Hepatocyte (in vitro differentiated cells): Measurements from ENCODE around the gene PLXNA2. TPM values are rescaled to one million over a fixed set of nuclear protein-coding genes. Genes with fewer than 3 reads are reported as not detected.

Source experiments
- DNase-seq: peaks from one replicate; pipeline ENCODE4 v3.0.0-alpha.2; 2016; ENCODE audit warnings: low spot score
- H2AFZ ChIP-seq: fragments of 200-600 bp; sonication (generic); 2 replicates; pipeline ENCODE4 v1.6.0; 2016; ENCODE audit warnings: antibody characterized with exemption, mild to moderate bottlenecking
- H3K27ac ChIP-seq: fragments of 200-600 bp; sonication (generic); 2 replicates; pipeline ENCODE4 v1.5.1; 2016; ENCODE audit warnings: mild to moderate bottlenecking
- H3K27me3 ChIP-seq: fragments of 200-600 bp; sonication (generic); 2 replicates; pipeline ENCODE4 v1.6.1; 2016
- H3K36me3 ChIP-seq: fragments of 200-600 bp; sonication (generic); replicated peaks from 2 replicates; pipeline ENCODE4 v1.5.1; 2016; ENCODE audit warnings: low read depth; ENCODE audit not compliant: insufficient read depth
- H3K4me1 ChIP-seq: fragments of 200-600 bp; sonication (generic); 2 replicates; pipeline ENCODE4 v1.5.1; 2016; ENCODE audit warnings: mild to moderate bottlenecking, moderate library complexity; ENCODE audit not compliant: insufficient read depth
- H3K4me2 ChIP-seq: fragments of 200-600 bp; sonication (generic); 2 replicates; pipeline ENCODE4 v1.6.0; 2016
- H3K4me3 ChIP-seq: fragments of 200-600 bp; sonication (generic); 2 replicates; pipeline ENCODE4 v1.5.1; 2016; ENCODE audit warnings: mild to moderate bottlenecking
- H3K79me2 ChIP-seq: fragments of 200-600 bp; sonication (generic); 2 replicates; pipeline ENCODE4 v1.6.0; 2017; ENCODE audit warnings: mild to moderate bottlenecking
- H3K9me2 ChIP-seq: fragments of 200-600 bp; sonication (generic); replicated peaks from 2 replicates; pipeline ENCODE4 v1.6.0; 2017; ENCODE audit warnings: mild to moderate bottlenecking; ENCODE audit not compliant: insufficient read depth
- H3K9me3 ChIP-seq: fragments of 200-600 bp; sonication (generic); 2 replicates; pipeline ENCODE4 v1.5.1; 2016; ENCODE audit warnings: low read depth, mild to moderate bottlenecking
- H4K20me1 ChIP-seq: fragments of 200-600 bp; sonication (generic); 2 replicates; pipeline ENCODE4 v1.6.0; 2016; ENCODE audit warnings: mild to moderate bottlenecking; ENCODE audit not compliant: insufficient read depth, poor library complexity, severe bottlenecking
- EZH2 ChIP-seq: fragments of 200-600 bp; sonication (generic); IDR thresholded peaks from 2 replicates; pipeline ENCODE4 v1.6.1; 2016; ENCODE audit warnings: antibody characterized with exemption, mild to moderate bottlenecking, borderline replicate concordance
- EZH2phosphoT487 ChIP-seq: fragments of 200-600 bp; sonication (generic); IDR thresholded peaks from one replicate; pipeline ENCODE4 v1.6.1; 2018; ENCODE audit warnings: antibody characterized with exemption, mild to moderate bottlenecking, low read depth, moderate library complexity; ENCODE audit not compliant: unreplicated experiment, severe bottlenecking
- WGBS: methylation state at CpG from one replicate; pipeline ENCODE4 v1.1.6; 2016; ENCODE audit warnings: low lambda C conversion rate; ENCODE audit errors: missing lambda C conversion rate; 5-methylcytosine and 5-hydroxymethylcytosine counted together
- polyA plus RNA-seq: library from polyadenylated mRNA; unstranded; fragments of >200 nt; fragmentation: Nextera tagmentation; extraction: Ambion mirVana; gene quantifications from 2 replicates; pipeline ENCODE4 v1.2.1, GENCODE V29; 2016
- total RNA-seq: library from RNA; depleted of rRNA; stranded (reverse); fragments of >200 nt; gene quantifications from 2 replicates; pipeline ENCODE4 v1.2.3, GENCODE V29; 2014
- TF ChIP-seq, protein P1 (sequence below): fragments of 200-600 bp; sonication (generic); IDR thresholded peaks from 2 replicates; pipeline ENCODE4 v1.5.1; 2016; ENCODE audit warnings: antibody characterized with exemption, mild to moderate bottlenecking; ENCODE audit not compliant: poor library complexity

The PLXNA2 gene
- total and polyA plus RNA-seq, 2 experiments from 2014 or later, result 9.8 to 13.1 TPM

DNA sequence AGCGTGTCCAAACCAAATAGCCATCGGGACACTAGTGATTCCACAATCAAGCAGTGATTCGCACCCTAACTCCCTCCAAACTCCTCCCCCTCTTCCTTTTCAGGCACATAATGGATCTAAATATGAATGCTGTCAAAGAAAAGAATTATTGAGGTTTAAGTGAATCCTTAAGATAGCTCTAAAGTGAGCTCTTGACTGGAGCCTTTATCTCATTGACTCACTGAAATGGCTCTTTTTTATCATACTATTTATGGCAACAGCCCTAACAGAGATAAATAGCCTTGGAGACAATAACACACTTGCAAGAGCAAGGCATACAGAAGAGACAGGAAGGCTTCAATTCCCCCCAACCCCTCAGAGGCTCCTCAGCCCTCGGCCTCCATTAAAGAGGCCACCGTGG is 143.3 kb downstream of the PLXNA2 start:
- H3K27ac ChIP-seq, result peak overlapping the region; percentile 28
- H3K9me2 ChIP-seq, result no peaks in the 10 kb centered on the region
- TF ChIP-seq, protein P1, sequence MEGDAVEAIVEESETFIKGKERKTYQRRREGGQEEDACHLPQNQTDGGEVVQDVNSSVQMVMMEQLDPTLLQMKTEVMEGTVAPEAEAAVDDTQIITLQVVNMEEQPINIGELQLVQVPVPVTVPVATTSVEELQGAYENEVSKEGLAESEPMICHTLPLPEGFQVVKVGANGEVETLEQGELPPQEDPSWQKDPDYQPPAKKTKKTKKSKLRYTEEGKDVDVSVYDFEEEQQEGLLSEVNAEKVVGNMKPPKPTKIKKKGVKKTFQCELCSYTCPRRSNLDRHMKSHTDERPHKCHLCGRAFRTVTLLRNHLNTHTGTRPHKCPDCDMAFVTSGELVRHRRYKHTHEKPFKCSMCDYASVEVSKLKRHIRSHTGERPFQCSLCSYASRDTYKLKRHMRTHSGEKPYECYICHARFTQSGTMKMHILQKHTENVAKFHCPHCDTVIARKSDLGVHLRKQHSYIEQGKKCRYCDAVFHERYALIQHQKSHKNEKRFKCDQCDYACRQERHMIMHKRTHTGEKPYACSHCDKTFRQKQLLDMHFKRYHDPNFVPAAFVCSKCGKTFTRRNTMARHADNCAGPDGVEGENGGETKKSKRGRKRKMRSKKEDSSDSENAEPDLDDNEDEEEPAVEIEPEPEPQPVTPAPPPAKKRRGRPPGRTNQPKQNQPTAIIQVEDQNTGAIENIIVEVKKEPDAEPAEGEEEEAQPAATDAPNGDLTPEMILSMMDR, result no peak
- TF ChIP-seq EZH2phosphoT487 (no peak), EZH2 (no peak)
- H3K9me3 ChIP-seq, result no peaks in the 10 kb centered on the region
- H2AFZ ChIP-seq, result no peak overlapping the region
- no peak overlapping the region for H3K4me3 ChIP-seq
- no peaks in the 10 kb centered on the region for H3K27me3 ChIP-seq
- H3K36me3 ChIP-seq, result no peaks in the 10 kb centered on the region
- H4K20me1 ChIP-seq, result no peaks in the 10 kb centered on the region
- no peaks in the 10 kb centered on the region for H3K79me2 ChIP-seq
- no peak for DNase-seq
- peak overlapping the region; percentile 20 for H3K4me2 ChIP-seq
- H3K4me1 ChIP-seq, result peaks cover 15% of the 10 kb centered on the region
- WGBS, result 50% methylated on average over 5 of the region's 5 CpGs

DNA sequence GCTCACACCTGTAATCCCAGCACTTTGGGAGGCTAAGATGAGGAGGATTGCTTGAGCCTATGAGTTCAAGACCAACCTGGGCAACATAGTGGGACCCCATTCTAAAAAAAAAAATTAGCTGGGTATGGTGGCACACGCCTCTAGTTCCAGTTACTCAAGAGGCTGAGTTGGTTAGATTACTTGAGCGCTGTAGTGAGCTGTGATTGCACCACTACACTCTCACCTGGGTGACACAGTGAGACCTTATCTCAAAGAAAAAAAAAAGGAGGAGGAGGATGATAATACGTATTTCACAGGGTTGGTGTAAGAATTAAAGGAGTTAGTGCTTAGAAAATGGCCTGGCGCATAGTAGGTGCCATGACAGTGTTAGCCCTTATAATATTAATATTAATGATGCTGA is 144.1 kb downstream of the PLXNA2 start:
- no peak for DNase-seq
- H3K9me3 ChIP-seq, result no peaks in the 10 kb centered on the region
- H3K4me1 ChIP-seq, result peaks cover 15% of the 10 kb centered on the region
- H2AFZ ChIP-seq, result no peak overlapping the region
- H3K27ac ChIP-seq, result no peak overlapping the region
- TF ChIP-seq EZH2 (no peak), EZH2phosphoT487 (no peak)
- TF ChIP-seq, protein P1, result no peak
- H3K4me2 ChIP-seq, result no peak overlapping the region
- H3K36me3 ChIP-seq, result no peaks in the 10 kb centered on the region
- H3K4me3 ChIP-seq, result no peak overlapping the region
- H3K79me2 ChIP-seq, result no peaks in the 10 kb centered on the region
- H4K20me1 ChIP-seq, result no peaks in the 10 kb centered on the region
- no peaks in the 10 kb centered on the region for H3K9me2 ChIP-seq
- WGBS, result 73% methylated on average over 4 of the region's 4 CpGs
- no peaks in the 10 kb centered on the region for H3K27me3 ChIP-seq

DNA sequence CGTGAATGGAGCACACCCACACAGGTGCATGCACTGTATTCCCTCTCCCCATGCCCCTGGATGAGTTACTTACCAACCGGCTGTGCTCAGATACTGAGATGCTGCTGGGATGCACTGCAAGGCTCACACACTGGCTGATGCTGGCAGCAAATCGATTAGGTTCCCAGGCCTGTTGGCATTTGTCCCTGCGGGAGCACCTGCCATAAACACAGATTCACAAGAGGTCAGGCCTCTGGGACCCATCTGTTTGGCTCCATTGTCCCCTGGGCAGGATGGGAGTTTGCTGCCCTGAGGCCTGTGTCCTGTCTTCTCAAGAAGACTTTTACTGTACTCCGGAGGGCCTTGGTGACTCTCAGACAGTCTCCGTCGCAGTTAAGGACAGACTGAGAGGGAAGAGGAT is 145.4 kb downstream of the PLXNA2 start:
- no peaks in the 10 kb centered on the region for H3K9me2 ChIP-seq
- no peaks in the 10 kb centered on the region for H4K20me1 ChIP-seq
- H3K36me3 ChIP-seq, result no peaks in the 10 kb centered on the region
- H3K4me2 ChIP-seq, result no peak overlapping the region
- no peak overlapping the region for H3K4me3 ChIP-seq
- DNase-seq, result no peak
- H3K79me2 ChIP-seq, result no peaks in the 10 kb centered on the region
- H3K27ac ChIP-seq, result no peak overlapping the region
- H3K27me3 ChIP-seq, result no peaks in the 10 kb centered on the region
- WGBS, result 80% methylated on average over 7 of the region's 7 CpGs
- H3K9me3 ChIP-seq, result no peaks in the 10 kb centered on the region
- TF ChIP-seq, protein P1, result no peak
- TF ChIP-seq EZH2 (no peak), EZH2phosphoT487 (no peak)
- peaks cover 15% of the 10 kb centered on the region for H3K4me1 ChIP-seq
- H2AFZ ChIP-seq, result no peak overlapping the region
